Measurements from ENCODE around the gene TRIM66.
A peak's percentile ranks its signal among the peaks of the same experiment; 100 is the strongest.

Gene TRIM66

GRCh38 chr11:8693010-8693551, 10.6 kb upstream of the TRIM66 start:
- Mint-ChIP-seq H3K36me3 (ENCODE audit: low read depth) (peaks cover 70% of the 10 kb centered on the region), H3K27ac (peak overlapping the region; percentile 95), H3K9me3 (no peaks in the 10 kb centered on the region), H3K4me3 (no peak overlapping the region), H3K27me3 (ENCODE audit: low read depth, poor library complexity) (no peaks in the 10 kb centered on the region), H3K4me1 (peaks cover 21% of the 10 kb centered on the region)
- TF ChIP-seq CTCF (IDR thresholded peaks at IDR 0.05), result no peak
- DNase-seq, result no peak

GRCh38 chr11:8692417-8692816, 10.0 kb upstream of the TRIM66 start:
- no peaks in the 10 kb centered on the region for H3K27me3 Mint-ChIP-seq (ENCODE audit: low read depth, poor library complexity)
- H3K4me1 Mint-ChIP-seq, result peaks cover 27% of the 10 kb centered on the region
- peaks cover 66% of the 10 kb centered on the region for H3K36me3 Mint-ChIP-seq (ENCODE audit: low read depth)
- no peaks in the 10 kb centered on the region for H3K9me3 Mint-ChIP-seq
- no peak for TF ChIP-seq CTCF (IDR thresholded peaks at IDR 0.05)
- peak overlapping the region; percentile 19 for H3K27ac Mint-ChIP-seq
- no peak for DNase-seq
- no peak overlapping the region for H3K4me3 Mint-ChIP-seq

GRCh38 chr11:8691601-8692000, 9.1 kb upstream of the TRIM66 start:
- no peaks in the 10 kb centered on the region for H3K27me3 Mint-ChIP-seq (ENCODE audit: low read depth, poor library complexity)
- H3K36me3 Mint-ChIP-seq (ENCODE audit: low read depth), result peaks cover 61% of the 10 kb centered on the region
- H3K9me3 Mint-ChIP-seq, result no peaks in the 10 kb centered on the region
- H3K4me3 Mint-ChIP-seq, result no peak overlapping the region
- no peak for TF ChIP-seq CTCF (IDR thresholded peaks at IDR 0.05)
- H3K27ac Mint-ChIP-seq, result no peak overlapping the region
- no peak for DNase-seq
- H3K4me1 Mint-ChIP-seq, result peaks cover 35% of the 10 kb centered on the region

- H3K27ac Mint-ChIP-seq, result peak overlapping the region; percentile 28
- no peak for TF ChIP-seq CTCF (IDR thresholded peaks at IDR 0.05)
- H3K4me1 Mint-ChIP-seq, result peaks cover 37% of the 10 kb centered on the region
- H3K36me3 Mint-ChIP-seq (ENCODE audit: low read depth), result peaks cover 57% of the 10 kb centered on the region
- no peak for DNase-seq
- no peaks in the 10 kb centered on the region for H3K9me3 Mint-ChIP-seq
- peak overlapping the region; percentile 84 for H3K4me3 Mint-ChIP-seq
- no peaks in the 10 kb centered on the region for H3K27me3 Mint-ChIP-seq (ENCODE audit: low read depth, poor library complexity)
Measured at GRCh38 chr11:8690374-8691342, 8.2 kb upstream of the TRIM66 start.

GRCh38 chr11:8689726-8690255, 7.3 kb upstream of the TRIM66 start:
- H3K4me3 Mint-ChIP-seq, result peak overlapping the region; percentile 84

More at GRCh38 chr11:8689726-8690255, 7.3 kb upstream of the TRIM66 start:
- Mint-ChIP-seq H3K9me3 (no peaks in the 10 kb centered on the region), H3K4me1 (peaks cover 45% of the 10 kb centered on the region), H3K36me3 (ENCODE audit: low read depth) (peaks cover 60% of the 10 kb centered on the region), H3K27me3 (ENCODE audit: low read depth, poor library complexity) (no peaks in the 10 kb centered on the region), H3K27ac (peak overlapping the region; percentile 28)
- TF ChIP-seq CTCF (IDR thresholded peaks at IDR 0.05), result no peak
- no peak for DNase-seq

Measured in nephron progenitor cell (in vitro differentiated cells).